HFF-Myc (cell line): Measurements from ENCODE around the gene SCGB1D2.

ENCODE experiments used
- DNase-seq: peaks from one replicate; pipeline ENCODE4 v3.0.0-alpha.2; 2011; ENCODE audit warnings: low read depth; ENCODE audit errors: extremely low read depth
- H3K4me3 ChIP-seq: replicated peaks from 2 replicates; pipeline ENCODE4 v1.5.1; 2011; ENCODE audit warnings: low read depth, mild to moderate bottlenecking, control low read depth, low read length
- CTCF ChIP-seq: IDR thresholded peaks from 2 replicates; pipeline ENCODE4 v1.5.1; 2012; ENCODE audit warnings: mild to moderate bottlenecking, low read depth, low read length, control low read depth; ENCODE audit errors: missing control alignments

Gene SCGB1D2

GRCh38 chr11:62267576-62267975 lies 25.5 kb downstream of the SCGB1D2 start:
- H3K4me3 ChIP-seq, result no peak overlapping the region
- TF ChIP-seq CTCF, result no peak
- no peak for DNase-seq

- TF ChIP-seq CTCF, result no peak
- no peak within 1 kb of the TSS for H3K4me3 ChIP-seq
- no peak for DNase-seq
These were observed 27.7 kb downstream of the SCGB1D2 start, which contains the start of gene SCGB2A2 for GRCh38 chr11:62269654-62270278. TSS of gene SCGB2A2 (plus strand) at chr11:62270158. CDS start at chr11:62270217, 59 bp downstream.

GRCh38 chr11:62273284-62273683 lies 31.2 kb downstream of the SCGB1D2 start:
- TF ChIP-seq CTCF, result no peak
- H3K4me3 ChIP-seq, result no peak overlapping the region
- DNase-seq, result no peak

- TF ChIP-seq CTCF, result no peak
- no peak for DNase-seq
- no peak overlapping the region for H3K4me3 ChIP-seq
These were observed 31.8 kb downstream of the SCGB1D2 start for GRCh38 chr11:62273789-62274275.

GRCh38 chr11:62280452-62280851 lies 38.4 kb downstream of the SCGB1D2 start:
- TF ChIP-seq CTCF, result no peak
- no peak for DNase-seq
- H3K4me3 ChIP-seq, result no peak overlapping the region
